ENCODE results near the gene ATG9A. TPM values are rescaled to one million over a fixed set of nuclear protein-coding genes. Genes with fewer than 3 reads are reported as not detected.

Gene ATG9A
- total RNA-seq, 4 donors from 2014 or later: 37.8 to 55.1 (median 45.2) TPM

GRCh38 chr2:219254590-219255201, 25.3 kb upstream of the ATG9A start:
- Histone ChIP-seq H3K4me1 (peaks cover 34 to 62% (median 42%) of the 10 kb centered on the region in 3 donors), H3K9me3 (no peaks in the 10 kb centered on the region), H3K27ac (peak overlapping the region; percentile 93 to 96 (median 95)), H3K27me3 (peaks cover 0 to 7% (median 0%) of the 10 kb centered on the region in 4 donors), H3K4me3 (peak overlapping the region; percentile 65 to 83 (median 74)), H3K36me3 (peaks cover 6 to 18% (median 8%) of the 10 kb centered on the region in 3 donors)
- 30 to 41% methylated on average over 6 to 8 of the region's 12 CpGs for WGBS, 2 donors
- DNase-seq: no peak
- intact Hi-C loops (cut with DNase I): no loop called here
- no peak for TF ChIP-seq CTCF (IDR thresholded peaks at IDR 0.05)
- no peak for TF ChIP-seq POLR2A (IDR thresholded peaks at IDR 0.05)

- TF ChIP-seq POLR2A (IDR thresholded peaks at IDR 0.05) (peak in 3 of 4 donors; percentile 78 to 99 (median 98)), CTCF (IDR thresholded peaks at IDR 0.05) (peak in 4 of 6 experiments; percentile 17 to 43 (median 28))
- Histone ChIP-seq H3K27me3 (peaks cover 0 to 7% (median 0%) of the 10 kb centered on the region in 4 donors), H3K9me3 (no peaks in the 10 kb centered on the region), H3K4me3 (peak within 1 kb of the TSS; percentile 65 to 83 (median 74)), H3K27ac (peak within 1 kb of the TSS; percentile 93 to 96 (median 95)), H3K4me1 (peaks cover 41 to 70% (median 50%) of the 10 kb centered on the region in 3 donors), H3K36me3 (peaks cover 6 to 18% (median 8%) of the 10 kb centered on the region in 3 donors)
- 0% methylated on average over 3 to 4 of the region's 76 CpGs for WGBS, 2 donors
- peak; percentile 48 for DNase-seq
- intact Hi-C loops (cut with DNase I): no loop called here
Measured at GRCh38 chr2:219253753-219254589, 24.5 kb upstream of the ATG9A start, which contains the start of gene TUBA4A. Gene TUBA4A, minus strand, starts transcription at chr2:219253918. Its CDS starts 60 bp downstream, at chr2:219253858.

GRCh38 chr2:219252900-219253752, 23.7 kb upstream of the ATG9A start, which contains the start of gene TUBA4B:
Gene TUBA4B, plus strand, starts transcription at chr2:219253243. Its CDS starts 165 bp downstream, at chr2:219253408.
- peaks cover 6 to 27% (median 8%) of the 10 kb centered on the region in 3 donors for H3K36me3 ChIP-seq
- TF ChIP-seq CTCF (IDR thresholded peaks at IDR 0.05) (no peak), POLR2A (IDR thresholded peaks at IDR 0.05) (no peak)
- intact Hi-C loops (cut with DNase I): no loop called here
- H3K4me3 ChIP-seq: peak within 1 kb of the TSS; percentile 65 to 83 (median 74)
- whole genome bisulfite sequencing, 2 donors: 1 to 8% methylated on average over 4 to 28 of the region's 49 CpGs
- H3K9me3 ChIP-seq: no peaks in the 10 kb centered on the region
- H3K4me1 ChIP-seq: peaks cover 50 to 78% (median 58%) of the 10 kb centered on the region in 3 donors
- H3K27me3 ChIP-seq: peaks cover 0 to 2% (median 0%) of the 10 kb centered on the region in 4 donors
- H3K27ac ChIP-seq: peak within 1 kb of the TSS; percentile 93 to 96 (median 95)
- no peak for DNase-seq

- H3K4me1 ChIP-seq: peaks cover 51 to 84% (median 59%) of the 10 kb centered on the region in 3 donors
Measured at GRCh38 chr2:219252570-219252899, 23.1 kb upstream of the ATG9A start.

More at GRCh38 chr2:219252570-219252899, 23.1 kb upstream of the ATG9A start:
- Histone ChIP-seq H3K27ac (peak overlapping the region; percentile 93 to 96 (median 95)), H3K36me3 (peaks cover 8 to 33% (median 11%) of the 10 kb centered on the region in 3 donors), H3K9me3 (no peaks in the 10 kb centered on the region), H3K27me3 (no peaks in the 10 kb centered on the region), H3K4me3 (peak overlapping the region; percentile 65 to 83 (median 74))
- no peak for DNase-seq
- intact Hi-C loops (cut with DNase I): no loop called here
- 21 to 27% methylated on average over 2 of the region's 9 CpGs for WGBS, 2 donors
- no peak for TF ChIP-seq POLR2A (IDR thresholded peaks at IDR 0.05)
- TF ChIP-seq CTCF (IDR thresholded peaks at IDR 0.05): no peak
